Measurements from ENCODE around the gene GNMT. TPM values are rescaled to one million over a fixed set of nuclear protein-coding genes. Genes with fewer than 3 reads are reported as not detected.

GNMT gene
- total RNA-seq, 1 experiment from 2014 or later, result 1.8 TPM

- ChIA-PET CTCF (interaction anchor here (0.6 kb wide), 2 partner anchors 80 to 1214 kb away, joined by 4 to 5 read pairs; no protein-coding TSS in a partner anchor), POLR2A (ENCODE audit: low non-redundant PET) (interaction anchor here (0.6 to 1.2 kb wide), 9 partner anchors 49 to 1150 kb away, joined by 3 to 13 read pairs (median 5); partner anchors contain the start of genes FRS3, KLHDC3, MEA1 and PEX6)
- Histone ChIP-seq H3K27ac (ENCODE audit: low read depth, low read length, poor library complexity, severe bottlenecking) (peak overlapping the region; percentile 91), H3K4me1 (ENCODE audit: insufficient read depth, low read length, poor library complexity, severe bottlenecking) (peaks cover 27% of the 10 kb centered on the region), H3K36me3 (ENCODE audit: insufficient read depth, low read length, poor library complexity, severe bottlenecking) (peaks cover 8% of the 10 kb centered on the region), H3K9me3 (ENCODE audit: low read depth, low read length, poor library complexity, severe bottlenecking) (no peaks in the 10 kb centered on the region), H3K27me3 (replicated peaks; ENCODE audit: insufficient read depth, low read depth, low read length, poor library complexity) (no peaks in the 10 kb centered on the region), H3K4me3 (ENCODE audit: low read depth, low read length, poor library complexity, severe bottlenecking) (peak overlapping the region; percentile 61)
- no peak for TF ChIP-seq EZH2 (IDR thresholded peaks at IDR 0.05; ENCODE audit: borderline replicate concordance, low read depth, low read length, poor library complexity, severe bottlenecking)
- TF ChIP-seq, protein P1, sequence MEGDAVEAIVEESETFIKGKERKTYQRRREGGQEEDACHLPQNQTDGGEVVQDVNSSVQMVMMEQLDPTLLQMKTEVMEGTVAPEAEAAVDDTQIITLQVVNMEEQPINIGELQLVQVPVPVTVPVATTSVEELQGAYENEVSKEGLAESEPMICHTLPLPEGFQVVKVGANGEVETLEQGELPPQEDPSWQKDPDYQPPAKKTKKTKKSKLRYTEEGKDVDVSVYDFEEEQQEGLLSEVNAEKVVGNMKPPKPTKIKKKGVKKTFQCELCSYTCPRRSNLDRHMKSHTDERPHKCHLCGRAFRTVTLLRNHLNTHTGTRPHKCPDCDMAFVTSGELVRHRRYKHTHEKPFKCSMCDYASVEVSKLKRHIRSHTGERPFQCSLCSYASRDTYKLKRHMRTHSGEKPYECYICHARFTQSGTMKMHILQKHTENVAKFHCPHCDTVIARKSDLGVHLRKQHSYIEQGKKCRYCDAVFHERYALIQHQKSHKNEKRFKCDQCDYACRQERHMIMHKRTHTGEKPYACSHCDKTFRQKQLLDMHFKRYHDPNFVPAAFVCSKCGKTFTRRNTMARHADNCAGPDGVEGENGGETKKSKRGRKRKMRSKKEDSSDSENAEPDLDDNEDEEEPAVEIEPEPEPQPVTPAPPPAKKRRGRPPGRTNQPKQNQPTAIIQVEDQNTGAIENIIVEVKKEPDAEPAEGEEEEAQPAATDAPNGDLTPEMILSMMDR (conservative IDR thresholded peaks at IDR 0.05; ENCODE audit: low read depth, low read length), result no peak
- intact Hi-C loops (cut with micrococcal nuclease; ENCODE audit: unreplicated experiment), result no loop called here
- no TSS peak for BruUV-seq (replicated peaks)
- no peak for DNase-seq (ENCODE audit: low spot score)
Measured at GRCh38 chr6:42929821-42930360, 30.7 kb upstream of the GNMT start.

DNA sequence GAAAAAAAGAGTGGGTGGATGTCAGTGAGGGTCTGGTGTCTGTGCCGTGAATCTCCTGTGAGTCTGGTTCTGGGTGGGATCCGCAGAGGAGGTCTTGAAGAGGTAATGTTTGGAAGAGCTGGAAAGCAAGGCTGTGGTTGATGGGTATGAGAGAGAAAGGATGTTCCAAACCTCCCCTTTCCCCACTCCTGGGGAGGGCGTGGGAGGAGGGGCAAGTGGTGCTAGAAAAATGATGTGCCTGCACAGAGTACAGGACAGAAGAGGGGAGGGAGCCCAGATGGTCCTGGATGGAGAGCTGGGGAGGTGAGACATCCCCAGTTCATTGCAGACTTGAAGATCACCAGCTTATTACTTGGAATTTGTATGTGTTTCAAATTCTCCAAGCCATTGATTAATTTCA, 28.1 kb upstream of the GNMT start:
- CTCF ChIA-PET, result no interaction called here
- POLR2A ChIA-PET (ENCODE audit: low non-redundant PET), result no interaction called here
- intact Hi-C loops (cut with micrococcal nuclease; ENCODE audit: unreplicated experiment), result no loop called here
- Histone ChIP-seq H3K9me3 (ENCODE audit: low read depth, low read length, poor library complexity, severe bottlenecking) (no peaks in the 10 kb centered on the region), H3K36me3 (ENCODE audit: insufficient read depth, low read length, poor library complexity, severe bottlenecking) (peaks cover 32% of the 10 kb centered on the region), H3K4me1 (ENCODE audit: insufficient read depth, low read length, poor library complexity, severe bottlenecking) (peaks cover 27% of the 10 kb centered on the region), H3K4me3 (ENCODE audit: low read depth, low read length, poor library complexity, severe bottlenecking) (no peak overlapping the region), H3K27me3 (replicated peaks; ENCODE audit: insufficient read depth, low read depth, low read length, poor library complexity) (no peaks in the 10 kb centered on the region), H3K27ac (ENCODE audit: low read depth, low read length, poor library complexity, severe bottlenecking) (no peak overlapping the region)
- TF ChIP-seq EZH2 (IDR thresholded peaks at IDR 0.05; ENCODE audit: borderline replicate concordance, low read depth, low read length, poor library complexity, severe bottlenecking), result no peak
- TF ChIP-seq, protein P1 (conservative IDR thresholded peaks at IDR 0.05; ENCODE audit: low read depth, low read length), result no peak
- DNase-seq (ENCODE audit: low spot score), result no peak
- BruUV-seq (replicated peaks), result no TSS peak

GRCh38 chr6:42933205-42933604, 27.3 kb upstream of the GNMT start:
- POLR2A ChIA-PET (ENCODE audit: low non-redundant PET), result no interaction called here
- Histone ChIP-seq H3K27ac (ENCODE audit: low read depth, low read length, poor library complexity, severe bottlenecking) (no peak overlapping the region), H3K9me3 (ENCODE audit: low read depth, low read length, poor library complexity, severe bottlenecking) (no peaks in the 10 kb centered on the region), H3K4me3 (ENCODE audit: low read depth, low read length, poor library complexity, severe bottlenecking) (no peak overlapping the region), H3K36me3 (ENCODE audit: insufficient read depth, low read length, poor library complexity, severe bottlenecking) (peaks cover 35% of the 10 kb centered on the region), H3K27me3 (replicated peaks; ENCODE audit: insufficient read depth, low read depth, low read length, poor library complexity) (no peaks in the 10 kb centered on the region), H3K4me1 (ENCODE audit: insufficient read depth, low read length, poor library complexity, severe bottlenecking) (peaks cover 27% of the 10 kb centered on the region)
- CTCF ChIA-PET, result no interaction called here
- no peak for DNase-seq (ENCODE audit: low spot score)
- no TSS peak for BruUV-seq (replicated peaks)
- TF ChIP-seq EZH2 (IDR thresholded peaks at IDR 0.05; ENCODE audit: borderline replicate concordance, low read depth, low read length, poor library complexity, severe bottlenecking), result no peak
- TF ChIP-seq, protein P1 (conservative IDR thresholded peaks at IDR 0.05; ENCODE audit: low read depth, low read length), result no peak
- intact Hi-C loops (cut with micrococcal nuclease; ENCODE audit: unreplicated experiment), result no loop called here

Data from A673 (cell line).